HepG2 (cell line): ENCODE results near the gene KCTD13. TPM values are rescaled to one million over a fixed set of nuclear protein-coding genes. Genes with fewer than 3 reads are reported as not detected.

ENCODE experiments used
- ARID3A ChIP-seq: IDR thresholded peaks from 2 replicates; pipeline ENCODE4 v1.6.1; 2012; ENCODE audit warnings: low read depth, low read length, improper control_type of control experiment
- CTCF ChIP-seq: sonication (generic); formaldehyde crosslinking; IDR thresholded peaks from 2 replicates; pipeline ENCODE4 v1.5.0; 2020; ENCODE audit warnings: mild to moderate bottlenecking, missing genetic modification reagents, moderate library complexity
- DZIP1 ChIP-seq: sonication (generic); formaldehyde crosslinking; IDR thresholded peaks from 2 replicates; pipeline ENCODE4 v1.5.0; 2020; ENCODE audit warnings: mild to moderate bottlenecking, missing genetic modification reagents
- E2F1 ChIP-seq: sonication (generic); formaldehyde crosslinking; IDR thresholded peaks from 2 replicates; pipeline ENCODE4 v1.5.0; 2020; ENCODE audit warnings: missing genetic modification reagents
- ELF1 ChIP-seq: sonication (generic); formaldehyde crosslinking; IDR thresholded peaks from 2 replicates; pipeline ENCODE4 v1.4.0; 2020; ENCODE audit warnings: missing genetic modification reagents
- GABPA ChIP-seq, 2 experiments: IDR thresholded peaks; 2 replicates each; pipeline ENCODE4 v1.6.1; 2011 to 2016; ENCODE audit warnings: low read depth in 2 of 2, low read length in 1 of 2, missing biosample characterization in 1 of 2, missing genetic modification characterization in 1 of 2
- KDM5A ChIP-seq: fragments of 200-600 bp; sonication (generic); IDR thresholded peaks from 2 replicates; pipeline ENCODE4 v1.7.0; 2018; ENCODE audit warnings: antibody characterized with exemption, mild to moderate bottlenecking, low read length, borderline replicate concordance
- NFKB2 ChIP-seq: sonication (generic); formaldehyde crosslinking; IDR thresholded peaks from 2 replicates; pipeline ENCODE4 v1.4.0; 2020; ENCODE audit warnings: missing genetic modification reagents, borderline replicate concordance
- NFYB ChIP-seq: sonication (generic); formaldehyde crosslinking; IDR thresholded peaks from 2 replicates; pipeline ENCODE4 v1.4.0; 2020; ENCODE audit warnings: missing genetic modification reagents
- NPAS2 ChIP-seq: sonication (generic); formaldehyde crosslinking; IDR thresholded peaks from 2 replicates; pipeline ENCODE4 v1.8.0; 2022; ENCODE audit warnings: mild to moderate bottlenecking, missing genetic modification reagents, borderline replicate concordance
- PAWR ChIP-seq: sonication (generic); formaldehyde crosslinking; IDR thresholded peaks from 2 replicates; pipeline ENCODE4 v1.4.0; 2020; ENCODE audit warnings: missing genetic modification reagents, mild to moderate bottlenecking, borderline replicate concordance
- ZBTB2 ChIP-seq: sonication (generic); formaldehyde crosslinking; IDR thresholded peaks from 2 replicates; pipeline ENCODE4 v1.8.0; 2022; ENCODE audit warnings: low read depth, missing genetic modification reagents
- ZNF101 ChIP-seq: sonication (generic); formaldehyde crosslinking; IDR thresholded peaks from 2 replicates; pipeline ENCODE4 v1.4.0; 2020; ENCODE audit warnings: mild to moderate bottlenecking, low read depth, missing genetic modification reagents, borderline replicate concordance
- ZNF20 ChIP-seq: sonication (generic); formaldehyde crosslinking; IDR thresholded peaks from 2 replicates; pipeline ENCODE4 v1.4.0; 2020; ENCODE audit warnings: mild to moderate bottlenecking, moderate library complexity, missing genetic modification reagents
- ZNF230 ChIP-seq: sonication (generic); formaldehyde crosslinking; IDR thresholded peaks from 2 replicates; pipeline ENCODE4 v1.4.0; 2020; ENCODE audit warnings: mild to moderate bottlenecking, missing genetic modification reagents
- ZNF672 ChIP-seq: sonication (generic); formaldehyde crosslinking; IDR thresholded peaks from 2 replicates; pipeline ENCODE4 v1.8.1; 2022; ENCODE audit warnings: missing genetic modification reagents
- ZNF839 ChIP-seq: sonication (generic); formaldehyde crosslinking; IDR thresholded peaks from 2 replicates; pipeline ENCODE4 v1.4.0; 2020; ENCODE audit warnings: missing genetic modification reagents, mild to moderate bottlenecking, borderline replicate concordance
- ZSCAN20 ChIP-seq: sonication (generic); formaldehyde crosslinking; IDR thresholded peaks from 2 replicates; pipeline ENCODE4 v1.4.0; 2020; ENCODE audit warnings: missing genetic modification reagents, mild to moderate bottlenecking, borderline replicate concordance
- polyA plus RNA-seq, 8 experiments: library from polyadenylated mRNA; depleted of rRNA in 3 of 8; stranded (reverse) in 7 of 8; unstranded in 1 of 8; fragments of >200 nt; fragmentation: Illumina TruSeq in 4 of 8; extraction: Trizol in 4 of 8; gene quantifications; 2 replicates each; pipeline versions ENCODE4 v1.2.1 to v1.2.3, GENCODE V29; 2011 to 2016; ENCODE audit warnings: low read depth in 4 of 8, missing spikeins in 1 of 8, mixed read lengths in 1 of 8; ENCODE audit not compliant: insufficient read depth in 1 of 8
- total RNA-seq, 5 experiments: library from RNA; depleted of rRNA; stranded (reverse); fragments of >200 nt; fragmentation: Illumina TruSeq; extraction: Trizol; gene quantifications; 2 replicates each; pipeline ENCODE4 v1.2.3, GENCODE V29; 2016; ENCODE audit warnings: low read depth in 1 of 5

KCTD13 gene
- total and polyA plus RNA-seq, 2 of the 13 experiments (the other 11 are each of a cell fraction or from before 2014, with no cell fraction given): 6.3 to 14.7 TPM

- TF ChIP-seq DZIP1 (CRISPR knock-in tag): peak; percentile 86; the same call in 1 of the 2 replicates
- no peak for TF ChIP-seq ZNF20
- TF ChIP-seq PAWR (CRISPR knock-in tag): no peak
- no peak for TF ChIP-seq NPAS2 (CRISPR knock-in tag)
- TF ChIP-seq GABPA (IDR thresholded peaks at IDR 0.05; ENCODE audit: low read depth, low read length): no peak
- TF ChIP-seq GABPA (CRISPR knock-in tag; IDR thresholded peaks at IDR 0.05; ENCODE audit: low read depth): peak; percentile 81
- 0 out of 2 replicates have a peak, but pooled peaks have one; percentile 60 for TF ChIP-seq ZSCAN20 (CRISPR knock-in tag)
- peak; percentile 91 for TF ChIP-seq ZBTB2
- peak; percentile 9; the same call in 1 of the 2 replicates for TF ChIP-seq ARID3A
- TF ChIP-seq KDM5A: peak; percentile 56; the same call in 1 of the 2 replicates
- no peak for TF ChIP-seq ZNF672 (CRISPR knock-in tag)
- no peak; the same call in 1 of the 2 replicates for TF ChIP-seq ZNF839 (CRISPR knock-in tag)
- 0 out of 2 replicates have a peak, but pooled peaks have one; percentile 27 for TF ChIP-seq ELF1 (CRISPR knock-in tag)
- TF ChIP-seq NFYB (CRISPR knock-in tag): peak; percentile 67
- peak; percentile 84; the same call in 1 of the 2 replicates for TF ChIP-seq ZNF230
- peak; percentile 98; the same call in 1 of the 2 replicates for TF ChIP-seq NFKB2 (CRISPR knock-in tag)
- no peak for TF ChIP-seq ZNF101 (CRISPR knock-in tag)
- peak; percentile 11; the same call in 1 of the 2 replicates for TF ChIP-seq CTCF (CRISPR knock-in tag)
- peak; percentile 92; the same call in 1 of the 2 replicates for TF ChIP-seq E2F1 (CRISPR knock-in tag)
These were observed 47.6 kb upstream of the KCTD13 start, which contains the start of gene TAOK2 (continued) for GRCh38 chr16:29973384-29974246.
